ENCODE data around the gene ATP13A2.

The ATP13A2 gene

DNA sequence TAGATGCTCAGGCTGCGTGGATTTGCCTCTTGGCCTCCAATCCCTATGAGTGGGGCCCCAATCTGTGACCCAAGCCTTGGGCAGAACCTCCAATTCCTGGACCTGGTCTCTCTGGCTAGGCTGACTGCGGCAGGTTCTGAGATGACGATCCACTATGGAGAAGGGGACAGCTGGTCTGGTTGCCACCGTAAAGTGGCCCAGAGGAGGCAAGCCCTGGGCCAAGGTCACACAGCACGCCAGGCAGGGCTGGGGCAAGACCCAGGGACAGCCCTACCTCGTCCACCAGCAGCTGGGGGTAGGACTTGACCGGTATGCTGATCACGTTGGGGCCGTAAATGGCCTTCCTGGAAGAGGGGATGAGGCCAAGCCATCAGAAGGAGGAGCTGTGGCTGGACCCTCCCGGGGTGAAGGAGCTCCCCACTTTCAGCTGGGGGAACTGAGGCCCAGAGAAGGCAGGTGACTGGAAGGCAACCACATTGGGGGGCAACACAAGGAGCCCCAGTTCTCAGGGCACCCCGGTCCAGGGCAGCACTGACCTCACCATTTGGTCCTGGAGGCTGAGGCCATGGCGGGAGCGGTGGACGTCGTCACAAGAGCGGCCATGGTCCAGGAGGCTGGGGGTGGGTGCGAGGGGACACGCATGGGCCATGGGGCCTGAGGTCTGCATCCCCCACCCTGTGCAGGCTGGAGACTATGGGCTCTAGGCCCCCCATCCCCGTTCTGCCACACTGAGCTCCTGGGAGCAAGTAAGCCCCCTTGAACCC is 9.8 kb downstream of the ATP13A2 start:
- no peak for DNase-seq
- peak; percentile 33 for ATAC-seq

DNA sequence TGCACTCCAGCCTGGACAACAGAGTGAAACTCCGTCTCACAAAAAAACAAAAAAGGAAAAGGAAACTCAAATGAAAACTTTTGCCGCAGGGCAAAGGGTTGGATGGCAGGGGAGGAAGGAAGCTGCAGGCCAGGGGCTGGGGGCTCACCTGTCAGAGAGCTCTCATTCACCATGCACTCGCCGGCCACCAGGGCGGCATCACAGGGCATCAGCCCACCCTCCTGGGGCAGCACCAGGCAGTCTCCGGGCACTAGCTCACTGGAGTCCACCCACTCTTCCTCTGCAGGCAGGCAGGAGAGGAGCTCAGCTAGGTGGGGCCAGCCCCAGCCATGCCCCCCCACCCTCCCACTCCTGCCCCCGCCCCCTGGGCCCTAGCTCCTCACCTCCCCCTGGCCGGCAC is 11.9 kb downstream of the ATP13A2 start:
- ATAC-seq = no peak
- no peak for DNase-seq

- DNase-seq = no peak
- no peak for ATAC-seq
Observed at GRCh38 chr1:16998589-16998988, 13.1 kb downstream of the ATP13A2 start.

GRCh38 chr1:16996845-16997244 is 14.9 kb downstream of the ATP13A2 start:
- DNase-seq = no peak
- no peak for ATAC-seq

DNA sequence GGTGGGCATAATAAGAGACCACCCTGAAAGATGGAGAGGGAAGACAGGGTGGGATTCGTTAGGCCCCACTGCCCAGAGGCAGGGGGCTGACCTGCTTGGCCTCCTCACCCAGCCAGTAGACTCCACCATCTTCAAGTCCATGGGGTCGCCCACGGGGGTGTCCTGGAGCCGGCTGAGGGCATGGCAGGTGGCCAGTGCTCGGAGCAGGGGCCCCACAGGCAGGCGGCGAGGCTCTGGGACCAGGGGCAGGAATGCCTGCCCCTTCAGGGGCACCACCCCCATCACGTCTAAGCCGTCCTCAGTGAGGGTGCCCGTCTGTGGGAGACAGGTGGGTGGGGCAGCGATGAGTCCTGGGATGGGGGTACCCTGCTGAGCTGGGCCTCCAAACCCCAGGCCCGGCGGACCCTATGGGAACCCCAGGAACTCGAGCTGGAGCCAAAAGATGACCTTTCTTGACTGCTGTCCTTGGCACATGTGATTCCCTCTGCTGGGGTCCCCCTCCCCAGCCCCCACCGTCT is 18.1 kb downstream of the ATP13A2 start:
- DNase-seq = no peak
- ATAC-seq = no peak

DNA sequence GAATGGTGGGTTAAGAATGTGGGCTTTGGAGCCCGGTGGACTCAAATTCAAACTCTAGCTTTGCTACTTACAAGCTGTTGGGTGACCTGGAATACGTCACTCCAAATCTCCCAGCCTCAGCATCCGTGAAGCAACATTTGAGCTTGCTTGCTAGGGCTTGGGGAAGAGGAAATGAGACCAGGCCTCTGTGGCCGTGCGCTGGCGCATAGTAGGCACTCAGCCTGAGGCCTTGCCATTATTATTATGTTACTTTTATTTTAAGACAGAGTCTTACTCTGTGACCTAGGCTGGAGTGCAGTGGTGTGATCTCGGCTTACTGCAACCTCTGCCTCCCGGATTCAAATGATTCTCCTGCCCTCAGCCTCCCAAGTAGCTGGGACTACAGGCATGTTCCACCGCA is 19.1 kb downstream of the ATP13A2 start:
- no peak for ATAC-seq
- DNase-seq = no peak

GRCh38 chr1:16992102-16992501 is 19.6 kb downstream of the ATP13A2 start:
- ATAC-seq (no peak), DNase-seq (no peak)

GRCh38 chr1:16991571-16991970 is 20.2 kb downstream of the ATP13A2 start:
- DNase-seq (no peak), ATAC-seq (no peak)

GRCh38 chr1:16989676-16990391 is 21.9 kb downstream of the ATP13A2 start:
- DNase-seq = no peak
- no peak for ATAC-seq

DNA sequence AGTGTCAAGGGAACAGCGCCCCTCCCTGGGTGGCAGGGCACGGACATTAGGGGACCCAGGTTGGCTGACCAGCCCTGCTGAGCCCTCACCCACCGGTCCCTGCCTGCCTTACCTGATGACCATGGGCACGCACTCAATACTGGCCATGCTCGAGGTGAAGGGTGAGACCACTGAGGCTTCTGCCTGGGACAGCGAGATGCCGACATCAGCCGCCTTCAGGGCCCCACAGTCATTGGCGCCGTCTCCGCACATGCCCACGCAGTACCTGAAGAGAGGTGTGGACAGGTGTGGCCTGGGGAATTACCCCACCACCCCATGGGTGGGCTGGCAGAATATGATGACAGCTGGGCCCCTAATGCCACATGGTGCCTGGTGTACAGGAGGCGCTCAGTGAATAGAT is 23.5 kb downstream of the ATP13A2 start:
- DNase-seq (no peak), ATAC-seq (no peak)

GRCh38 chr1:16986962-16987361 is 24.8 kb downstream of the ATP13A2 start:
- DNase-seq (no peak), ATAC-seq (no peak)

DNA sequence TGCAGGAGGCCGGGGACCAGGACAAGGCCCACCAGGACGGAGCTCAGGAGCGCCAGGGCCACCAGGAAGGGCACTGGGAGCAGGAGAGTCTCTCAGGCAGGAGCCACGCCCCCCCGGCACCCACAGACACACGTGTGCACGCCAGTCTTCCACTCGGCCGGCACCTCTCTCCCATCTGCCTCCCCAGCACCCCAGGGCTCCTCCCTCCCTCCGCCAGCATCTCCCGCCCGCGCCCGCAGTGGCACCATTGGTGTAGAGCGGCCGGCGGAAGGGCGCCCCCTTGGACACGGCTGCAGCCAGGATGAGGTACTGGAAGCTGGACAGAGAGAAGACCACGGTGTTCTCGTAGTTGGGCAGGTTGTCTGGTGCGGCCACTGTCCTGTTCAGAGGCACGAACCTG is 25.2 kb downstream of the ATP13A2 start:
- DNase-seq (no peak), ATAC-seq (no peak)

DNA sequence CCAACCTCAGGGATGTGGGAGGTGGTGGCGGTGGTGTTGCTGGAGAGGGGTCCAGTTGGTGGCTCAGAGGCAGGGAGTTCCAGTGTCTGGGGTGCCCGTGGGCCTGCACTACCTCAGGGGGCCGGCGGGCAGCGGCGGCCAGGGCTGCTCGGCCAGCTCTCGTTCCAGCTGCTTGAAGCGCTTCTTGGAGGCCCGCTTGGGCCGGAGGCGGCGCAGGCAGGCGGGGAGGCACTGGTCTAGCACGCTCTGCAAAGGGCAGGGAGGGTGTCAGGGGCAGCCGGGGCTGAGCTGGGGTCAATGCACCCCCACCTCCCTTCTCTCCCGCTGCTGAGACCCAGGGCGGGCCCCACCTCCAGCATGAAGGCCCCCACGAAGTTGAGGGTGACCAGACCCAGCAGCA is 25.6 kb downstream of the ATP13A2 start:
- no peak for DNase-seq
- ATAC-seq = no peak

DNA sequence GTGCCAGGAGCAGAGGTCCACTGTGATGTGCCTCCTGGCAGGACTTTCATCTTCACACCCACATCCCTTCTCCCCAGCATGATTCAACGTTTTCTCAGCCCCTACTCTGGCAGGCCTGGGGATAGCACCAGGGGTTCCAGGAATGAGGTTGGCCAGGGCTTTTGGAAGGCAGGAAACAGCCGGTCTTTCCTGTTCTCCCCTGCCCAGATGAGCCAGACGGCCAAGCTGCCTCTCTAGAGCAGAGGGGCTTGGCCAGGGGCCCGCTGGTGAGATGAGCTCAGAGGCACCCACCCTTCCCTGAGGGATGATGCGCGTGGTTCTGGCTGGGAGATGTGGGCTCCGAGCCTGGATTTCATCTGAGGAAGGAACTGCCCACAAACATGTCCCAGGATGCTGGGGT is 27.0 kb downstream of the ATP13A2 start:
- DNase-seq (no peak), ATAC-seq (no peak)

GRCh38 chr1:16983649-16984048 is 28.1 kb downstream of the ATP13A2 start:
- ATAC-seq = no peak

DNA sequence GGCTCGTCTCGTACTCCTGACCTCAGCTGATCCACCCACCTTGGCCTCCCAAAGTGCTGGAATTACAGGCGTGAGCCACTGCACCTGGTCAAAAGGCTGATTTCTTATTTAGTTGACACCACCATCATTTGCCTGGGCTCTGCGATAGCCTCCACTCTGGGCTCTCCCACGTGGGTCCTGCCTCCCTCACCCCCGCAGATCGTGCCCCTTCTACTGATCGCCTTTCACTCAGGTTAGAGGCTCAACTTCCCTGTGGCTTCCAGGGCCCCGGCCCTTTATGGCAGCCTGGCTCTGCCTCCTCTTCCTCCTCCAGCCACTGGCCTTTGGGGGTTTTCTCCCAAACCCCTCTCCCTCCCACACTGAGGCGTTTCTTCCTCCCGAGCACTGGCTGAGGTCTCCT is 28.8 kb downstream of the ATP13A2 start:
- no peak for DNase-seq
- ATAC-seq = no peak

More at GRCh38 chr1:16983649-16984048, 28.1 kb downstream of the ATP13A2 start:
- no peak for DNase-seq

DNA sequence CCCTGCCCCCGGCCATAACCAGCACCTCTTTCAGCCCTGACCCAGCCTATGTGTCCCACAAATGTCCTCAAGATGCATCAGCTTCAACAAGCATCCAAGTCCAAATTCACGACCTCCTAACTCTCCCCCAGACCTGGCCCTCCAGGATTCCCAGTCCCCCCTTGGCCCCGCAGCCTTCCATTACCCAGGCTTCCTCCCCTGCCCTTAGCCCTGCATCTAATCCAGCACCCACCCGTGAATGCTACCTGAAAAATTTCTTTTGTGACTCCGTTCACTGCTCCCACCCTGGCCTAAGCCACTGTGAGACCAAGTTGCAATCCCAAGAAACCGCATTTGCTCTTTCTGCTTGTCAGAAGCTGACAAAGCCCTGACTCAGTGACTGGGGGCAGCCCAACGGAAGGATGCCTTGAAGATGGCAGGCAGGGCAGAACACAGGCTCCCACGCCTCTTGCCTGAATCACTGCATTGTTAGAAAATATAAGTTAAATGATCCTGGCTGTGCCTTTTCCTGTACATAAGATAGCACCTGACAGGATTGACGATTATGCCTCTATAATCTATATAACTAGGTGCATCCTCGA is 30.4 kb downstream of the ATP13A2 start:
- DNase-seq (no peak), ATAC-seq (no peak)

DNA sequence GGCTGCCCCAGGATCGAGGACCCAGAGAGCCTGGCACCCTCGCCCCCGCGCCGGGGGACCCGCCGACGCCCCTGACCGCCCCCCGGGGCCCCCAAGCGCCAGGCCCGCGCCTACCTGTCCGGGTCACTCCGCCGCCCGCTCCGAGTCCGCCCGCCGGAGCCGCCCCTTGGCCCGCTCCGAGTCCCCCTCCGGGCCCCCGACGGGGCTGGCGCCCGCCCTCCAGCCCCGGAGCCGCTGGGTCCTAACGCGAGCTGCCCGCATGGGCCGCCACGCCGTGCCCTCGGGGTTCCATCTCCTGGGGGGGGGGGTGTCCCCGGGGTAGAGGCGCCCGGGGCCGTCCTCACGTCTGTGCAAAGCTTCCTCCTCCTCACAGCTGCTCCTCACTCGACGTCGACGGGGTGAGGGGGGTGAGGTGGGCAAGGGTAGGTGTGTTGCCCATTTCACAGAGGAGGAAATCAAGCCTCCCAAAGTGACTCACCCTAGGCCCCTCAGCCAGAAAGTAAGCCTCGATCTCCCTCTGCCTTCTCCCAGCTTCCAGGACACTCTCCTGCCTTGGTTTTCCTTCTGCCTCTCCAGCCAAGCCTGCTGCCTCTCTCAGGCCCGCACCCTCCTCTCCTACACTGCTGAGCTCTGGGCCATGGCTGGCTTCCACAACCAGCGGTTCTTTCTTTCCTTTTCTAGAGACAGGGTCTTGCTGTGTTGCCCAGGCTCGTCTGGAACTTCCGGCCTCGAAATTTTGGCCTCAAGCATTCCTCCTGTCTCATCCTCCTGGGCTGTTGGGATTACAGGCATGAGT is 31.1 kb downstream of the ATP13A2 start, which contains the start of gene MFAP2:
MFAP2 (minus strand) TSS at position 148 of the 796 bp plus-strand sequence. CDS start 2,347 bp downstream, outside the sequence.
- peak; percentile 26 for DNase-seq

GRCh38 chr1:16979475-16980327 is 32.0 kb downstream of the ATP13A2 start:
- no peak for ATAC-seq
- no peak for DNase-seq

More for the DNA sequence above, 31.1 kb downstream of the ATP13A2 start, which contains the start of gene MFAP2:
- peak; percentile 7 for ATAC-seq

- ATAC-seq = no peak
- no peak for DNase-seq
Observed at GRCh38 chr1:16978567-16979474, 32.9 kb downstream of the ATP13A2 start.
